C1 segment of cervical spinal cord (tissue), 14 donors: ENCODE data around the gene SPSB1.
"Not testable (repeated sequence)": the region's sequence is repeated elsewhere in the genome, so short reads cannot be mapped to it uniquely, and the experiment has no call there.

ENCODE experiments used
- DNase-seq, 14 donors: peaks; one replicate each; lab custom pipeline; 2025; lab: John Stamatoyannopoulos, UW

SPSB1 gene

GRCh38 chr1:9299571-9300541 is 7.2 kb downstream of the SPSB1 start:
- DNase-seq, result not testable (repeated sequence)

- DNase-seq, result no peak
These were observed 7.9 kb downstream of the SPSB1 start for GRCh38 chr1:9300573-9300972.

GRCh38 chr1:9302745-9303524 is 10.2 kb downstream of the SPSB1 start:
- no peak for DNase-seq

DNA sequence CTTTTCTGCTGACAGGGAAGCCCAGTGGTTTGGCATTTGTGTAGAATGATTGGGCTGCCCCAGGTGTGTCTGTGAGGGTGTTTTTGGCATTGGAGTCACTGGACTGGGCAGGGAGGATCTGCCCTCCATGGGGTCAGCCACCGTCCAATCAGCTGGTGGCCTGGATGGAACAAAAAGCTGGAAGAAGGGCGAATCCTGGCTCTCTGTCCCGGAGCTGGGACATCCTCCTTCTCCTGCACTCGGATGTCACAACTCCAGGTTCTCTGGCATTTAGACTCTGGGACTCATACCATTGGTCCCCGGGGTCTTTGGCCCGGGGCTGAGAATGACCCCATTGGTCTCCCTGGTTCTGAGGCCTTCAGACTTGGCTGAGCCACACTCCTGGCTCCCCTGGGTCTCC is 11.2 kb downstream of the SPSB1 start:
- no peak for DNase-seq

- DNase-seq, result no peak
These were observed 12.5 kb downstream of the SPSB1 start for GRCh38 chr1:9305216-9305615.

- no peak for DNase-seq
These were observed 13.3 kb downstream of the SPSB1 start for GRCh38 chr1:9306006-9306405.

- DNase-seq, result no peak
These were observed 14.6 kb downstream of the SPSB1 start for GRCh38 chr1:9307303-9307702.

- DNase-seq, result no peak
These were observed 15.6 kb downstream of the SPSB1 start for GRCh38 chr1:9308236-9308785.

DNA sequence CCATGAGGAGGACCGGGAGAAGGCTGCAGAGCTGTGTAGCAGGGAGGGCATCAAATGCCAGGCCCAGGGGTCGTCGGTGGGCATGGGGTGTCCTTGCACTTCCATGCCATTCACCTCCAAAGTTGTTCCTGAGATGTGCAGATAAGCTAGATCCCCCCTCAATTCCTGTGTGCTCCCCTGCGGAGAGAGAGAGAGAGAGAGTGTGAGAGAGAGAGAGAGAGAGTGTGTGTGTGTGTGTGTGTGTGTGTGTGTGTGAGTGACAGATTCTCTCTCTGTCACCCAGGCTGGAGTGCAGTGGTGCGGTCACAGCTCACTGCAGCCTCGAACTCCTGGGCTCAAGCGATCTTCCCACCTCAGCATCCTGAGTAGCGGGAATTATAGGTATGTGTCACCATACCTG is 16.4 kb downstream of the SPSB1 start:
- DNase-seq, result no peak

DNA sequence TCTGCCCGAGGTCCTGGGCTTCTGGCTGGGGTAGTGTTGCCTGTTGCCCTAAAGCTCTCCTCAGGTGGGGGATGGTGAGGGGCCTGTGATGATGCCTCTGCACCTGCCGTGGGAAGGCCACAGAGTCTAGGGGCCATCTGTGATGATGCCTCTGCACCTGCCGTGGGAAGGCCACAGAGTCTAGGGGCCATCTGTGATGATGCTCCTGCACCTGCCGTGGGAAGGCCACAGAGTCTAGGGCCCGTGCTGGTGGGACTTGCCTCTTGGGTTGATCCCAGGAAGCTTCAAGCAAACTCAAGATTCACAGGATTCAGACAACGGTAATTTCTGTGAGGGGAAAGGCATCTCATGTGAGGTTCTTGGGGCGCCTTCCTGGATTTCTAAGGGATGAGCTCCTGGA is 17.3 kb downstream of the SPSB1 start:
- no peak for DNase-seq

- peak in 7 of 14 donors; percentile 18 to 60 (median 37) for DNase-seq
These were observed 18.3 kb downstream of the SPSB1 start for GRCh38 chr1:9311029-9311428.

DNA sequence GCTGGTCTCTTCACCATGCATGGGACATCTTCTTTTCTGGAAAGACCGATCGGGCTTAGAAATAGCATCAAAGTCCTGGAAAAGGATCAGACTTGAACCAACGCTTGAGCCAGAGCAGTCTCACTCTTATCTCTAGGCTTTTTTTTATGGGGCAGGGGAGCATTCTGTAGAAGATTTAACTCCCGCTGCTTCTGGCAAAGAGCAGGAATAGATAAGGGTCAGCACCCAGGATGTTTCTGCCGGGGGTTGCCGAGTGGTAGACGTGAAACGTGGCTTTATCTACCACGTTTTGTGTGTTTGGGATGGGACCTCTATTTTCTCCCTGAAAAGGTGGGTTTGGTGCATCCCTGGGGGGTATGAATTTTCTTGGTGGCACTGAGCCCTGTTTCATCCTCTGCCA is 18.8 kb downstream of the SPSB1 start:
- DNase-seq, result no peak

DNA sequence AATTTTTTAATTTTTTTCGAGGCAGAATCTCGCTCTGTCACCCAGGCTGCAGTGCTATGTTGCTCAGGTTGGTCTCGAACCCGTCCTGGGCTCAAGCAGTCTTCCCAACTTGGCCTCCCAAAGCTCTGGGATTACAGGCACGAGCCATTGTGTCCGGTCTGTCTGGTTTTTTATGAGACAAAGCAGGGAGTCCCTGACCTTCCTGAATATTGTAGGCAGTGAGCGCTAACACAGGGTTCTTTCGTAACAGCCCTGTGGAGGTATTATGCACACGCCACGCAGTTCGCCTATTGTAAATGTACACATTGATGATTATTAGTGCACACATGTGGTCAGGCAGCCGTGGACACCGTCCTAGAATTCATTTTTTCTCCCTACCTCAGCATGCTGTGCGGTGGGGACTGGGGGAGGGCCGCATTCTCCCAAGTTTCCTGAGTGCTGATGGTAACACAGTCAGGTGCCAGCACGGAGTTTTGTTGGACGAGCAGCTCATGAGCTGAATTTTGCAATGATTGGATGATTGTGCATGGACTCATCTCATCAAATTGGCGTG is 19.6 kb downstream of the SPSB1 start:
- DNase-seq, result no peak

DNA sequence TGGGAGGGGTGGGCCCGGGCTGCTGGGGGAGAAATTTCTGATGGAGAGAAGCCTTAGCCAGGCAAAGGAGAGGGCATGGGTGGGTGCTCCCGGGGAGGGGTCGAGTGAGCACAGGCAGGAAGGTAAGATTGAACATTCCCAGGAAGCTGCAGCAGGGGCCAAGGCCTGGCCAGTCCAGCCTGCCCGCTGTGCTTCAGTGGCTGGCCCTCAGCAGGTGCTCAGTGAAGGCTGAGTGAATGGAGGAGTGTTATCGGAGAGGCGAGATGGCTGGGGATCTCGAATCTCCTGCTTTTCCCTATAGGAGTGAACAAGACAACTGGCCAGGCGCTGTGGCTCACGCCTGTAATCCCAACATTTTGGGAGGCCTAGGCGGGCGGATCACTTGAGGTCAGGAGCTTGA is 20.9 kb downstream of the SPSB1 start:
- DNase-seq, result no peak

GRCh38 chr1:9314111-9314510 is 21.4 kb downstream of the SPSB1 start:
- no peak for DNase-seq

GRCh38 chr1:9314711-9315379 is 22.2 kb downstream of the SPSB1 start:
- DNase-seq, result no peak

DNA sequence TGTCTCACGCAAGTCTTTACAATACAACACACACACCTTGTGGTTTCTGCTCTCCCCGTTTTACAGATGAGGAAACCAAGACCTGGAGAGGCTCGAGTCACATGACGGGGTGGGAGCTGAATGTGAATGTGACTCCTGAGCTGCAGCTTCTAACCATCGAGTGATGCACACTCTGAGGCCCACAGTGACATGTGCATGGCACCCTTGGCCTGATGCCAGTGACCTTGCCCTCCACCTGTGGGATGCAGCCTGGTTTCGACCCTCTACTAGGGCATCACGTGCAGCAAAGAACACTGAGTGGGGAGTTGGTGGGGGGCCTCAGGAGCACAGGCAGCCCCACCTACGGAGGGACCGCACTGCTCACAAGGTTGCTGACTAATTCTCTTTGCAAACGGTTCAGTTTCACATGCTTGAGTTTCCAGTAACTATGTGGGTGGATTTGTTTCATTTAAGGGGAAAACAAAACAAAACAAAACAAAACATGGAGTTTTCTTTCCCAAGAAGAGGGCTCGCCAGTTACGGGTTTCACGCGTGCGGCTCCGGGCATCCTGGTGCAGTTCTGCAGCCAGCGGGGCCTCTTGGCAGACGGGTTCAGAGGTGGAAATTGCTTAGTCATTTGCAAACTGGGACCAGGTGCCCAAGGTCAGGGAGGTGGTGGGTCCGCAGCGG is 22.9 kb downstream of the SPSB1 start:
- DNase-seq, result peak in 1 of 14 donors; percentile 73

- no peak for DNase-seq
These were observed 23.4 kb downstream of the SPSB1 start for GRCh38 chr1:9316080-9316444.

DNA sequence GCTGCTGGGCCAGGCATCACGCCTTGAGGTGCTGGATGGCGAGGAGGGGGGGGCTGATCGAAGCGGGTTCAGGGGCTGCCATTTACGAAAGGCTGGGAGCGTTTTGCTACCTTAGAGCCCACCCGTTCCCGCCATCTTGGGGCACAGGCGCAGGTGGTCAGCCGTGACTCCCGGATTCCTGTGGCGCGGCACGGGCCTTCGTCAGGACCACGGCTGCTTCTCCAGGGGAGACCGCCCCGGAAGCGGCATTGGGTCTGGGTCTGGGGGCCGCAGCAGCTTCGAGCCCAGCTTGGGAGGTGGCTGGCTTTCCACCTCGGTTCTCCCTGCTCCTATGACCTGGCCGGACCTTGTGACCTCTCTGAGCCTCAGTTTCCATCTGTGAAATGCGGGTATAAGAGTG is 23.8 kb downstream of the SPSB1 start:
- no peak for DNase-seq

DNA sequence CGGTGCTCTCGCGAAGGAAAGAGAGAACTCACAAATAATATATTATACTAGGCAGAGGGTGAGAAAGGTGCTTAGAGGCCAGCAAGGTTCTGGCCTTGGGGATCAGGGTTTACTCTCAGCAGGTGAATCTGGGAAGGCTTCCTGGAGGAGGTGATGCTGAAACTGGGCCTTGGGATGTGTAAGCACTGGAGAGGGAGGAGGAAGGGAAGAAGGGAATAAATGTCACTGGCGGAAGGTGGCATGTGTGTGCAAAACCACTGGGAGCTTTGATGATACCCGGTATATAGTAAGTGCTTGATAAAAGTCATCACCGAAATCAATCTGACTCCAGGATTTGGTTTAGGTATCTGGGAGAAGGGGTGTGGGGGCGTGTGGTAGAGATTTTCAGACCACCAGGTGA is 24.4 kb downstream of the SPSB1 start:
- DNase-seq, result no peak
